Muscle layer of colon (tissue), 2 donors: ENCODE data around the gene TRPC3.

ENCODE experiments used
- H3K27ac ChIP-seq: one replicate; pipeline ENCODE4 v1.7.0; 2013; ENCODE audit warnings: low read depth, mild to moderate bottlenecking, low read length, moderate library complexity
- H3K27me3 ChIP-seq, 2 donors: one replicate each; pipeline ENCODE4 v1.7.0; 2013; ENCODE audit warnings: low read length in 2 of 2, mild to moderate bottlenecking in 2 of 2; ENCODE audit not compliant: insufficient read depth in 2 of 2, control insufficient read depth in 1 of 2
- H3K36me3 ChIP-seq: one replicate; pipeline ENCODE4 v1.7.0; 2013; ENCODE audit warnings: mild to moderate bottlenecking, low read length; ENCODE audit not compliant: insufficient read depth
- H3K4me1 ChIP-seq: one replicate; pipeline ENCODE4 v1.7.0; 2013; ENCODE audit warnings: mild to moderate bottlenecking, low read length; ENCODE audit not compliant: insufficient read depth
- H3K4me3 ChIP-seq, 2 donors: one replicate each; pipeline ENCODE4 v1.7.0; 2013; ENCODE audit warnings: low read length in 2 of 2, low read depth in 1 of 2, mild to moderate bottlenecking in 1 of 2, moderate library complexity in 1 of 2
- H3K9ac ChIP-seq: one replicate; pipeline ENCODE4 v1.7.0; 2013; ENCODE audit warnings: low read length
- H3K9me3 ChIP-seq: one replicate; pipeline ENCODE4 v1.7.0; 2013; ENCODE audit warnings: mild to moderate bottlenecking, low read length
- donor health status: abdominal sarcoma.
- donor health status: Adenocarcinoma of cecum.

Gene TRPC3

DNA sequence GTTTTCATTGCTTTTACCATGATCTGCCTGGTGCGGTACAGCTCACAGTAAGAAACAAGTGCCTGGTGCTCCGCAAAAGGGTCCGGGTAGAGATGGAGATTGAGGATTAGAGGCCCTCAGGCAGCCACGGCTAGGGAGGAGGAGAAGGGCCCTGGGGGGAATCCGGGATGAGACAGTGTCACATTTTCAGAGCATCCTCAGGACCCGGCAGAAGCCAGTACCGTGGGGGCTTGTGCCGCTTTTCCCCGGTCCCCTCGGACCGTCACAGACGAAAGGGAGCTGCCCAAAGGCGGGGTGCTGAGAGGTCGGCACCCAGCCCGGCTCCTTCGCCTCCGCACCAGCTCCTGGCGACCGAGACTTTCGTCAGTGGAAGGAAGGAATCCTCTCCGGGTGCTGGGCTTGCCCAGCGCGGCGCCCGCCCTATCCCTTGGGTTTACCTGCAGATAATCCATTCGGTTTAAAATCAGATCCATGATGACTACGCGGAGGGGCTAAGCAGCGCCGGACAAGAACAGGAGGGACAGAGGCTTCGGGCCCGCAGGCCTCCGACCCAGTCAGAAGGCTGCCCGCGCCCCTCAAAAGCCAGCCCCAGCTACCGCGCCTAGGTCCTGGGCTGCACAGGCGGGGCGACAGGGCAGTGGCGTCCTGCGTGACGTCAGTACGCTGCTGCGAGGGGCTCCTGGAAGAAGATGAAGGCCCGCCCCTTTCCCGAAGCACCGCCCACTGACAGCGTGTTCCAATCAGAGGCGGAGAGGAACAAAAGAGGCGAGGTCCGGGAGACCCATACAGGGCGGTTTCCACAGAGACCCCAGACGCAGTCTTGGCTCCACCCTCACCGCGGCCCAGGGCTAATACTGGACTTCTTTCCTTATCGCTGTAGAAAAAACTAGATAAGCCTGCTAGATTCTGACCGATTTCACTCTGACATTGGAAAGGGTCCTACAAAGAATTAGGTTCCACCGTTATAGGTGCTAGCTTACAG, 81.7 kb downstream of the TRPC3 start, which contains the start of gene BBS7:
BBS7 (minus strand) TSS at position 634 of the 982 bp plus-strand sequence; CDS start at position 473, 161 bp downstream.
- H3K27ac ChIP-seq: peak within 1 kb of the TSS; percentile 89
- H3K4me1 ChIP-seq: peaks cover 7% of the 10 kb centered on the region
- peaks cover 6% of the 10 kb centered on the region for H3K36me3 ChIP-seq
- H3K9ac ChIP-seq: peak within 1 kb of the TSS; percentile 75
- no peaks in the 10 kb centered on the region for H3K9me3 ChIP-seq
- peak within 1 kb of the TSS; percentile 57 to 84 for H3K4me3 ChIP-seq
- H3K27me3 ChIP-seq: no peaks in the 10 kb centered on the region

DNA sequence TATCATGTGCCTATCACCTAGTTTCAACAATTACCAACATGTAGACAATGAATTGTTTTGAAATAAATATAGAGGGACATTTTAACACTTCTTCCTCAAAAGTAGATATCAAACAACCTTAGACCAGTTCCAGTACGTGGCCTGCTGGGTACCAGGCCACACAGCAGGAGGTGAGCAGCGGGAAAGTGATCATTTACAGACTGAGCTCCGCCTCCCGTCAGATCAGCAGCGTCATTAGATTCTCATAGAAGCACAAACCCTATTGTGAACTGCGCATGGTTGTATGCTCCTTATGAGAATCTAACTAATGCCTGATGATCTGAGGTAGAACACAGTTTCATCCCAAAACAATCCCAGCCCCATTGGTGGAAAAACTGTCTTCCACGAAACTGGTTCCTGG, 88.1 kb downstream of the TRPC3 start:
- no peak overlapping the region for H3K4me3 ChIP-seq
- H3K27me3 ChIP-seq: no peaks in the 10 kb centered on the region
- no peak overlapping the region for H3K27ac ChIP-seq
- H3K36me3 ChIP-seq: peaks cover 19% of the 10 kb centered on the region
- no peaks in the 10 kb centered on the region for H3K4me1 ChIP-seq
- H3K9me3 ChIP-seq: no peaks in the 10 kb centered on the region
- no peak overlapping the region for H3K9ac ChIP-seq

GRCh38 chr4:121861426-121861825, 90.4 kb downstream of the TRPC3 start:
- Histone ChIP-seq H3K4me1 (no peaks in the 10 kb centered on the region), H3K9me3 (no peaks in the 10 kb centered on the region), H3K36me3 (peaks cover 17% of the 10 kb centered on the region), H3K4me3 (no peak overlapping the region), H3K27ac (no peak overlapping the region), H3K27me3 (no peaks in the 10 kb centered on the region), H3K9ac (no peak overlapping the region)

GRCh38 chr4:121860121-121860520, 91.7 kb downstream of the TRPC3 start:
- Histone ChIP-seq H3K27me3 (no peaks in the 10 kb centered on the region), H3K9ac (no peak overlapping the region), H3K4me3 (no peak overlapping the region), H3K9me3 (no peaks in the 10 kb centered on the region), H3K4me1 (no peaks in the 10 kb centered on the region), H3K27ac (no peak overlapping the region), H3K36me3 (peaks cover 17% of the 10 kb centered on the region)

DNA sequence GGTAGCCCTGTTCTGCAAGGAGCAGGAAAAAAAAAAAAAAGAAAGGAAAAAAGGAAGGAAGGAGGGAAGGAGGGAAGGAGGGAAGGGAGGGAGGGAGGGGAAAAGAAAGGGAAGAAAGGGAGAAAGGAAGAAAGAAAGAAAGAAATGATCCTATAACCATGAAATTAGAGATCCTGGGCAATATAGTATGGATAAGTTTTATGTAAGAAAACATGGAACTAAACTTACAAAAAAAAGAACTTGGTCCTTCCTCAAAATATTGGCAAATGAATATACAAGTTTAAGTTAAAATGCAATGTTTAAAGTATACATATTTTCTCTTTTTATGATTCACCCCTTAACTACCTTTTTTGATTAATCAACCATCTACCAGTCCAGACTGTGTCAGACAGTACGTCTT, 100.5 kb downstream of the TRPC3 start:
- Histone ChIP-seq H3K27ac (no peak overlapping the region), H3K27me3 (no peaks in the 10 kb centered on the region), H3K36me3 (peaks cover 18% of the 10 kb centered on the region), H3K4me3 (no peak overlapping the region), H3K9me3 (no peaks in the 10 kb centered on the region), H3K9ac (no peak overlapping the region), H3K4me1 (no peaks in the 10 kb centered on the region)

DNA sequence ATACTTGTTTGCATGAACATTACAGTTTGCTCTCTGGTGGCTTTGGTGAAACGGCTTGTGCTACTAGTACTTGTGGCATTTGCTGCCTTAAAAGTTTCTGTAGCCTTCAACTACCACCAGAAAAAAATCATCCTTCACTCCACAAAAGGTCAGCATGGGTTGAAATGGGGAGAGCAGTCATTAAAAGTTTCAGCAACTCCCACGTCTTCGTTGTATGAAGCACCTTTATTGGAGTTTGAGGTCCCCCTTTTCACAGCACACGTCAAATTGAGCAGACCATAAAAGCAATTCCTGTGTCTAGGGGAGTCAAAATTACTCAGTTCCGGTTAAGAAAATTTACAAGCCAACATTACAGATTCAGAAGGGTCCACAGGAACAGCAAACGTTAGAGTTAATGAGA, 105.2 kb downstream of the TRPC3 start:
- Histone ChIP-seq H3K36me3 (peaks cover 27% of the 10 kb centered on the region), H3K4me1 (no peaks in the 10 kb centered on the region)

DNA sequence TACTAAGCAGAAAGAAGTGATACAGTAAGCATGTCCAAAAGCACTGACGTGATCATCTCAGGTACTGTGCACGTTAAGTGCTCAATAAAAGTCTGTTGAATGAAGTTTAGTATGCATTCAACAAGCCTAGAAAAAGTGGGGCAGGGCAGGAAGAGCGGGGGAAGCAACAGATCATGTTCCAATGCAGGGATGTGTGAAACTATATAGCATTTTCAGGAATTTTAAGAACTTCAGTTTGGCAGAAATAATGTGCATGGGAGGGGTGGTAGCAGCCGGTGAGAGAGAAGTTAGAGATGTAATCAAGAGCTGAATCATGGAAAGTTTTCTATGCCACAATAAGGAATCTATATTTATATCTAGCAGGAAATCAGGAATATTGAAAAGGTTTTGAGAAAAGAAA, 109.0 kb downstream of the TRPC3 start:
- H3K9me3 ChIP-seq: no peaks in the 10 kb centered on the region
- peaks cover 14% of the 10 kb centered on the region for H3K36me3 ChIP-seq
- H3K9ac ChIP-seq: no peak overlapping the region
- H3K4me3 ChIP-seq: no peak overlapping the region
- no peaks in the 10 kb centered on the region for H3K4me1 ChIP-seq
- H3K27ac ChIP-seq: no peak overlapping the region
- H3K27me3 ChIP-seq: no peaks in the 10 kb centered on the region

More for the DNA sequence above, 105.2 kb downstream of the TRPC3 start:
- Histone ChIP-seq H3K27ac (no peak overlapping the region), H3K4me3 (no peak overlapping the region), H3K27me3 (no peaks in the 10 kb centered on the region), H3K9ac (no peak overlapping the region), H3K9me3 (no peaks in the 10 kb centered on the region)

DNA sequence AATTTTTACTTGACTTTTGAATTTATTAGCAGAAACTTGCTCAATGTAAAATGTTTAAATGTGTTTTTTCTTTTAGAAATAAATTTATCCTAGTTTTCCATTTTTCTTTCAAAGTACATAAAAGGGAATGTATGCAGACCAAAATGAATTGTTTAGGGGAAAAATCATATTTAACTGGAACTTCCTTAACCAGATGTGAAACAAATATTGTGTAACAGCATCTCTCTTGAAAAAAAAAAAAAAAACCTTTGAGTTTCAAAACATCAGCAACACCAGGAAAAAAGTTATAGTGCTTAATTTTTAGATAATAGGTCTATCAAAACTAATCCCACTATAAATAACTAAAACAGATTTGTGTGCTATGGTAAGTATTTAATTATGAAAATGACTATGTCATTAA, 113.7 kb downstream of the TRPC3 start:
- no peaks in the 10 kb centered on the region for H3K9me3 ChIP-seq
- H3K27me3 ChIP-seq: no peaks in the 10 kb centered on the region
- peaks cover 10% of the 10 kb centered on the region for H3K36me3 ChIP-seq
- H3K4me3 ChIP-seq: no peak overlapping the region
- no peaks in the 10 kb centered on the region for H3K4me1 ChIP-seq
- H3K9ac ChIP-seq: no peak overlapping the region
- no peak overlapping the region for H3K27ac ChIP-seq

- H3K27ac ChIP-seq: no peak overlapping the region
- H3K27me3 ChIP-seq: no peaks in the 10 kb centered on the region
- peaks cover 4% of the 10 kb centered on the region for H3K36me3 ChIP-seq
- no peak overlapping the region for H3K4me3 ChIP-seq
- H3K9me3 ChIP-seq: no peaks in the 10 kb centered on the region
- no peak overlapping the region for H3K9ac ChIP-seq
- H3K4me1 ChIP-seq: peaks cover 8% of the 10 kb centered on the region
Observed at GRCh38 chr4:121829511-121829910, 122.3 kb downstream of the TRPC3 start.
